GM13976 (cell line): ENCODE measurements around the gene MED14.

Source experiments
- DNase-seq: peaks from one replicate; pipeline ENCODE4 v3.0.0; 2012; ENCODE audit warnings: low spot score
- in situ Hi-C: fragments of 300-500 bp; cut with MboI; formaldehyde crosslinking; loops from one replicate; pipeline ENCODE4 v1.12.0; 2022; ENCODE audit warnings: low sequenced_read_pairs, mixed read lengths, inconsistent platforms; ENCODE audit not compliant: unreplicated experiment
- TF ChIP-seq, protein P1 (sequence below): IDR thresholded peaks from 2 replicates; pipeline ENCODE4 v1.5.1; 2012; ENCODE audit warnings: borderline replicate concordance, mild to moderate bottlenecking; ENCODE audit not compliant: insufficient read depth; ENCODE audit errors: extremely low read depth, missing control alignments, control extremely low read depth

Gene MED14

DNA sequence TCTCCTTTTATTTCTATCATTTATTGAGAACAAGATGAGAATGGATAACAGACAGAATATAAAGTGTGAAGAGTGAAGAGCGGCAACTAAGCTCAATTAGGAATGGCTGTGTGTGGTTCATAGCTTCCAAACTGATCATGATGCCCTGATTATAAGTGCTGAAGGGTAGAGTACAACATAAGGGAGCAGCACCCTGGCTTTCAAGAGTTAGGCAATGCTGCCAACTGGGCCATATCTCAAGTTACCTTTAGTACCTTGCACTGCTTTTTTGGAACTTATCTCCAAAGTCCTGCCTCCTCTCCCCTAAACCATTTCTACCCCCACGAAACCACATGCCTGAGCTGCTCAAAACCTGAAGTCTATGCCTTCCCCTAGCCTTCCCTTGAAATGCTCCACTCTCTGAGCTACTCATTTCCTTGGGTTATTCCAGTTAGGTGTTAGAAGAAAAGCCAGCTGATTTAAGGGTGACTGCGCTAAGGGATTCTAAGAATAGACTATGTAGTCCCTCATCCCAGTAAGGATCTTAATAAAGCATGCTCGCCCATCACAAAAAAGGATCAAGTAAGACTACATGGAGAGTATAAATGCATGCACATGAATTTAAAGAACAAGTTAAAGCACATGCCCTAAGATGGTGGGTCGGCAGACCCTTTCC, 29.6 kb downstream of the MED14 start:
- no peak for DNase-seq
- in situ Hi-C loops = no loop called here

DNA sequence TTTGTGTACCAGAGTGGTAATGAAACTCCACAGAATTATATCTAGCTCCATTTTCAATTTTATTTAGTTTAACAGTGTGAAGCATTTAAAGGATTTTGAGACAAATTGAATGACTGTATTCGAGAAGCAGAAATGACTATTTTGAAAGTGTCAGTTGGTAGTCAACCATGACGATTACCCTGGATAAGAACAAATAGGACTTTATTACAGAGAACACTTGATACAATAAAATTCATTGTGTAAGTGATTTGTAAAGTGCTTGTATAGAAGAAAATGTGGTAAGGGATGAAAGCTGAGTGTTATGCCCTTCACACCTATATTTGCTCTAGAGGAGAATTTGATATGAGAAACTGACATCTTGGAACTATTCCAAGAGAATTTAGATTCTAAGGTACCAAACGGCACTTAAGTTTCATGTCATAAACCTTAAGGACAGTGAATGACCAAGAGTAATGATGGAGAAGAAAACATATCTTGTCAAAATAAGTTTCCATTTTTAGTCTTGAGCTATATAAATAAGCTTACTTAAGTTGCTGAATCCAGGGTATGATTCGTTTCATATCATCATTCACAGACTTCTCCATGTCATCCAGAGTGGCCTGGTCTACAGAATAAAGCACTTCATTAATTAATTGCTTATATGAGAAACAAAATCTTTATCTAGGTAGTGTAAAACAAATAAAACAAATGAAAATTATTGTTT, 34.6 kb downstream of the MED14 start:
- in situ Hi-C loops = no loop called here
- TF ChIP-seq, protein P1, sequence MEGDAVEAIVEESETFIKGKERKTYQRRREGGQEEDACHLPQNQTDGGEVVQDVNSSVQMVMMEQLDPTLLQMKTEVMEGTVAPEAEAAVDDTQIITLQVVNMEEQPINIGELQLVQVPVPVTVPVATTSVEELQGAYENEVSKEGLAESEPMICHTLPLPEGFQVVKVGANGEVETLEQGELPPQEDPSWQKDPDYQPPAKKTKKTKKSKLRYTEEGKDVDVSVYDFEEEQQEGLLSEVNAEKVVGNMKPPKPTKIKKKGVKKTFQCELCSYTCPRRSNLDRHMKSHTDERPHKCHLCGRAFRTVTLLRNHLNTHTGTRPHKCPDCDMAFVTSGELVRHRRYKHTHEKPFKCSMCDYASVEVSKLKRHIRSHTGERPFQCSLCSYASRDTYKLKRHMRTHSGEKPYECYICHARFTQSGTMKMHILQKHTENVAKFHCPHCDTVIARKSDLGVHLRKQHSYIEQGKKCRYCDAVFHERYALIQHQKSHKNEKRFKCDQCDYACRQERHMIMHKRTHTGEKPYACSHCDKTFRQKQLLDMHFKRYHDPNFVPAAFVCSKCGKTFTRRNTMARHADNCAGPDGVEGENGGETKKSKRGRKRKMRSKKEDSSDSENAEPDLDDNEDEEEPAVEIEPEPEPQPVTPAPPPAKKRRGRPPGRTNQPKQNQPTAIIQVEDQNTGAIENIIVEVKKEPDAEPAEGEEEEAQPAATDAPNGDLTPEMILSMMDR = no peak
- DNase-seq = no peak

More for the DNA sequence above, 29.6 kb downstream of the MED14 start:
- TF ChIP-seq, protein P1 = no peak

DNA sequence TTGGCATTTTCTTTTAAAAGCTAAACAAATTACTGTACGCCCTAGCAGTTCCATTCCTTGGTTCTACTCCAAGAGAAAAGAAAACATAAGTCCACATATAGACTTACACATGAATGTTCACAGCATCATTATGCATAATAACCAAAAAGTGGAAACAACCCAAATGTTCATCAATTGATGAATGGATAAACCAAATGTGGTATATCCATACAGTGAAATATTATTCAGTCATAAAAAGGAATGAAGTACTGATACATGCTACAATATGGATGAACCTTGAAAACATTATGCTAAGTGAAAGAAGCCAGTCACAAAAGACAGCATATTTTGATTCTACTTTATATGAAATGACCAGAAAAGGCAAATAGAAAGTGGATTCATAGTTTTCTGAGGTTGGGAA, 36.5 kb downstream of the MED14 start:
- DNase-seq = no peak
- in situ Hi-C loops = no loop called here
- TF ChIP-seq, protein P1 = no peak

DNA sequence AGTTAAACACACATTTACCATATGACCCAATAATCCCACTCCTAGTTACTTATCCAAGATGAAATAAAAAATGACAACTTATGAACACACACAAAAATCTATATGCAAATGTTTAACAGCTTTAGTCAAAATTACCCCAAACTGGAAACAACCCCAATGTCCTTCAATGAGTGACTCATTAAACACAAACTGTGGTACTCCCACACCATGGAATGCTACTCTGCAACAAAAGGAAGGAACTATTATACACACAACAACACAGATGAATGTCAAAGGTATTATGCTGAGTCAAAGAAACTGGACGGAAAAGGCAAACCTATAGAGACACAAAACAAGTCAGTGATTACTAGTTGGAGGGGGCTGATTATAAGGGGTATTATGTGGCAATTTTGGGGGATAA, 40.5 kb downstream of the MED14 start:
- TF ChIP-seq, protein P1 = no peak
- in situ Hi-C loops = no loop called here
- DNase-seq = no peak

DNA sequence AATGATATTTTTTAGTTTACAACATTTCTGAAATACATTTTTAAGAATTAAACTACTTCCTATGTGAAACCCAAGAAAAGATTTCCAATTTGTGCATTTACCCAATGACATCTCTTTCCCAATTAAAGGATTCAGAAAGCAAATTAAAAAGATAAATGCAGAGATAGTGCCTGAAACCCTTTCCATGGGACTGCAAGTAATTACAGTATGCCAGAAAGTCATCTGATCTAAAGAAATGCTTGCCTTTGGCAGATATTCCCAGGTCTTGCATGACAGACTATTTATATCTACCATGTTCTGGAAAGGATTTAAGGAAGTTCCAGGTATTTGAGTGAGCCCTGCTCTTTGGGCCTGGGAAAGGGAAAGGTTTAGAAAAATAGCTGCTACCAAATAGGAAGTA, 46.4 kb downstream of the MED14 start:
- DNase-seq = no peak
- TF ChIP-seq, protein P1 = no peak
- in situ Hi-C loops = no loop called here

DNA sequence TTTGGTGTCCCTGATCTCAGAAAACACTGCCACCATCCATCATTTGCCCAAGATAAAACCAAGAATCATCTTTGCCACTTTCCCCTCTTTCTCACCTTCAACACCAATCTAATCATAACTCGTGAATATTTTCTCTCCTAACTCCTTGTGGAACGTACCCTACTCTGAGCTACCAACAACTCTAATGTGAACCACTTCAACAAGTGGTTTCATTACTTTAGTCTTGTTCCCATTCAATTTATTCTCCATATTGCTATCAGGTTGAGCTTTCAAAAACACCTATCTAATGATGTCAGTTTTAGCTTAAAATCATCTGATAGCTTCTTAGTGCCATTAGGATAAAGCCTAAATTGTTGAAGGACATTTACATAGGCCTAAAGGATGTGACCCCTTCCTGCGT, 48.2 kb downstream of the MED14 start:
- no peak for DNase-seq
- in situ Hi-C loops = no loop called here
- TF ChIP-seq, protein P1 = no peak
